Left colon (tissue), 2 donors: ENCODE data around the gene CXCL8. TPM values are rescaled to one million over a fixed set of nuclear protein-coding genes. Genes with fewer than 3 reads are reported as not detected.
A peak's percentile ranks its signal among the peaks of the same experiment; 100 is the strongest.
"Not testable (repeated sequence)": the region's sequence is repeated elsewhere in the genome, so short reads cannot be mapped to it uniquely, and the experiment has no call there.

Source experiments
- ATAC-seq: fragments of 200-7000 bp; cut with Tn5 transposase; one replicate; pipeline ENCODE4 v1.9.1; 2020; ENCODE audit warnings: mild to moderate bottlenecking, moderate library complexity
- DNase-seq, 2 donors: peaks; one replicate each; pipeline ENCODE4 v3.0.0-alpha.2; 2020
- intact Hi-C, 2 donors: fragments of 100-400 bp; cut with DNase I in 1 of 2; cut with micrococcal nuclease in 1 of 2; formaldehyde crosslinking; loops; one replicate each; pipeline versions ENCODE4 v1.11.2 to v1.14.0; 2022; cut with DNase I, micrococcal nuclease
- long read RNA-seq: library from polyadenylated mRNA; unstranded; transcript quantifications from one replicate; pipeline ENCODE4 v2.0.0, GENCODE V29; 2021
- total RNA-seq, 2 donors: library from RNA; stranded (reverse); fragmentation: NEBNext Ultra II Directional; extraction: Animal tissue kit (Norgen Biotek cat#: 25700); gene quantifications; one replicate each; pipeline ENCODE4 v1.2.1, GENCODE V29; 2021
- donor health status: DM: no; HTN: no; CAD: no.
- donor health status: DM: yes; HTN: yes; CAD: no.

Gene CXCL8
- 1 to 10 TPM; 1.8 to 1.9 TPM for total RNA-seq
- long read RNA-seq = 0 reads

GRCh38 chr4:73740353-73740778 is at the start of gene CXCL8:
TSS of gene CXCL8 (plus strand) at chr4:73740569. CDS start at chr4:73740659, 90 bp downstream.
- ATAC-seq (peak; percentile 97), DNase-seq (peak; percentile 71 to 79)
- intact Hi-C loops = no loop called here

- intact Hi-C loops, DNase-seq, ATAC-seq: not testable (repeated sequence)
Observed at GRCh38 chr4:73691201-73691600, 49.2 kb upstream of the CXCL8 start.

- DNase-seq = no peak
- intact Hi-C loops = no loop called here
- ATAC-seq = no peak
Observed at GRCh38 chr4:73691759-73692158, 48.6 kb upstream of the CXCL8 start.

- DNase-seq = no peak
- ATAC-seq = no peak
- intact Hi-C loops = no loop called here
Observed at GRCh38 chr4:73692254-73692653, 48.1 kb upstream of the CXCL8 start.

GRCh38 chr4:73692701-73693100 is 47.7 kb upstream of the CXCL8 start:
- DNase-seq = no peak
- no peak for ATAC-seq
- intact Hi-C loops = no loop called here

GRCh38 chr4:73693811-73694210 is 46.6 kb upstream of the CXCL8 start:
- intact Hi-C loops = no loop called here
- DNase-seq = no peak
- no peak for ATAC-seq

- no peak for DNase-seq
- intact Hi-C loops = no loop called here
- no peak for ATAC-seq
Observed at GRCh38 chr4:73698217-73698616, 42.2 kb upstream of the CXCL8 start.

GRCh38 chr4:73701116-73701515 is 39.3 kb upstream of the CXCL8 start:
- DNase-seq = no peak
- intact Hi-C loops = no loop called here
- no peak for ATAC-seq

- DNase-seq (no peak), ATAC-seq (no peak)
- intact Hi-C loops = no loop called here
Observed at GRCh38 chr4:73702796-73703287, 37.5 kb upstream of the CXCL8 start.

- intact Hi-C loops = no loop called here
- DNase-seq = no peak
- ATAC-seq = no peak
Observed at GRCh38 chr4:73703320-73703719, 37.0 kb upstream of the CXCL8 start.

- intact Hi-C loops = no loop called here
- peak in 1 of 2 donors; percentile 39 for DNase-seq
- ATAC-seq = peak; percentile 15
Observed at GRCh38 chr4:73704314-73705055, 35.9 kb upstream of the CXCL8 start.

- ATAC-seq (no peak), DNase-seq (no peak)
- intact Hi-C loops = no loop called here
Observed at GRCh38 chr4:73705056-73705432, 35.3 kb upstream of the CXCL8 start.

GRCh38 chr4:73705721-73706120 is 34.6 kb upstream of the CXCL8 start:
- ATAC-seq = no peak
- DNase-seq = no peak
- intact Hi-C loops = no loop called here

GRCh38 chr4:73706811-73707210 is 33.6 kb upstream of the CXCL8 start:
- intact Hi-C loops = no loop called here
- DNase-seq = no peak
- no peak for ATAC-seq

GRCh38 chr4:73707269-73707875 is 33.0 kb upstream of the CXCL8 start:
- intact Hi-C loops = no loop called here
- ATAC-seq (no peak), DNase-seq (no peak)

GRCh38 chr4:73707918-73708577 is 32.3 kb upstream of the CXCL8 start:
- intact Hi-C loops = no loop called here
- ATAC-seq (peak; percentile 83), DNase-seq (peak; percentile 33 to 65)

- ATAC-seq = no peak
Observed at GRCh38 chr4:73709451-73710033, 30.8 kb upstream of the CXCL8 start.

GRCh38 chr4:73710094-73710493 is 30.3 kb upstream of the CXCL8 start:
- ATAC-seq (no peak), DNase-seq (no peak)
- intact Hi-C loops = no loop called here

More at GRCh38 chr4:73709451-73710033, 30.8 kb upstream of the CXCL8 start:
- intact Hi-C loops = no loop called here
- DNase-seq = no peak

- ATAC-seq (no peak), DNase-seq (no peak)
- intact Hi-C loops = no loop called here
Observed at GRCh38 chr4:73711989-73712388, 28.4 kb upstream of the CXCL8 start.

GRCh38 chr4:73713650-73714049 is 26.7 kb upstream of the CXCL8 start:
- intact Hi-C loops = no loop called here
- DNase-seq = no peak
- no peak for ATAC-seq
